Endodermal cell (in vitro differentiated cells): ENCODE data around the gene SLC1A6. TPM values are rescaled to one million over a fixed set of nuclear protein-coding genes. Genes with fewer than 3 reads are reported as not detected.

Experiments
- DNase-seq: peaks from one replicate; pipeline ENCODE4 v3.0.0-alpha.2; 2017
- H3K27ac ChIP-seq: 2 replicates; pipeline ENCODE4 v1.5.1; 2013; ENCODE audit warnings: mild to moderate bottlenecking, low read depth, low read length, moderate library complexity
- H3K27me3 ChIP-seq: 2 replicates; pipeline ENCODE4 v1.6.1; 2013; ENCODE audit warnings: mild to moderate bottlenecking, low read length, moderate library complexity; ENCODE audit not compliant: insufficient read depth, control insufficient read depth, poor library complexity, severe bottlenecking
- H3K36me3 ChIP-seq: 2 replicates; pipeline ENCODE4 v1.7.0; 2013; ENCODE audit warnings: mild to moderate bottlenecking, low read length, moderate library complexity; ENCODE audit not compliant: control insufficient read depth, insufficient read depth
- H3K4me1 ChIP-seq: one replicate; pipeline ENCODE4 v1.7.0; 2013; ENCODE audit warnings: low read length; ENCODE audit not compliant: control insufficient read depth, insufficient read depth
- H3K4me3 ChIP-seq: 2 replicates; pipeline ENCODE4 v1.5.1; 2013; ENCODE audit warnings: mild to moderate bottlenecking, low read length, moderate library complexity
- H3K9ac ChIP-seq: 2 replicates; pipeline ENCODE4 v1.6.1; 2013; ENCODE audit warnings: mild to moderate bottlenecking, low read length, moderate library complexity; ENCODE audit not compliant: poor library complexity, severe bottlenecking; ENCODE audit errors: extremely low read depth
- H3K9me3 ChIP-seq: 2 replicates; pipeline ENCODE4 v1.6.1; 2013; ENCODE audit warnings: mild to moderate bottlenecking, low read length, moderate library complexity; ENCODE audit not compliant: control insufficient read depth
- H3K27ac Mint-ChIP-seq: 2 replicates; pipeline ENCODE4 v1.8.0; 2020; ENCODE audit warnings: mixed read lengths
- H3K27me3 Mint-ChIP-seq: 2 replicates; pipeline ENCODE4 v1.8.0; 2021; ENCODE audit warnings: mild to moderate bottlenecking, mixed read lengths; ENCODE audit not compliant: insufficient read depth
- H3K36me3 Mint-ChIP-seq: 2 replicates; pipeline ENCODE4 v1.8.0; 2020; ENCODE audit warnings: low read depth, mixed read lengths
- H3K4me1 Mint-ChIP-seq: 2 replicates; pipeline ENCODE4 v1.8.0; 2020; ENCODE audit warnings: mixed read lengths
- H3K4me3 Mint-ChIP-seq: 2 replicates; pipeline ENCODE4 v1.8.0; 2020; ENCODE audit warnings: mild to moderate bottlenecking, moderate library complexity, mixed read lengths
- H3K9me3 Mint-ChIP-seq: 2 replicates; pipeline ENCODE4 v1.8.0; 2020; ENCODE audit warnings: mild to moderate bottlenecking, mixed read lengths
- CTCF ChIP-seq: fragments of 200-600 bp; sonication (generic); conservative IDR thresholded peaks from 2 replicates; pipeline ENCODE4 v1.5.0; 2021; ENCODE audit warnings: antibody characterized with exemption, mild to moderate bottlenecking
- WGBS, 2 experiments: methylation state at CpG; one replicate each; pipeline versions ENCODE4 v1.1.5 to v1.1.7; 2013; ENCODE audit warnings: missing lambda C conversion rate in 2 of 2, mixed read lengths in 1 of 2; ENCODE audit not compliant: insufficient coverage in 1 of 2, insufficient read length in 1 of 2; 5-methylcytosine and 5-hydroxymethylcytosine counted together
- total RNA-seq, 2 donors: library from RNA; stranded (reverse); fragmentation: NEBNext Ultra II Directional in 1 of 2; extraction: Animal tissue kit (Norgen Biotek cat#: 25700) in 1 of 2; gene quantifications; 2 replicates in 1 of 2; 3 replicates in 1 of 2; pipeline ENCODE4 v1.2.1, GENCODE V29; 2021

Gene SLC1A6
- total RNA-seq, 2 donors from 2014 or later, result 0.86 to 3.1 TPM

DNA sequence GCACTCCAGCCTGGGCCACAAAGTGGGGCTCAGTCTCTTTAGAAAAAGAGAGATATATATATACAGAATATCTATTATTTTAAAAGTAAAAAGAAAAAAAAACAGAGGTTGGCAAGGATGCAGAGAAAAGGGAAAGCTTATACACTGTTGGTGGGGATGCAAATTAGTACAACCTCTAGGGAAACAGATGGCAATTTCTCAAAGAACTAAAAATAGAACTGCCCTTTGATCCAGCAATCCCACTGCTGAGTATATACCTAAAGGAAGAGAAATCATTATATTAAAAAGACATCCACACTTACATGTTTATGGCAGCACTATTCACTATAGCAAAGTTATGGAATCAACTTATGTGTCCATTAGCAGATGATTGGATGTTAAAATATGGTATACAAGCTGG is 28.6 kb upstream of the SLC1A6 start:
- Histone ChIP-seq H3K36me3 (no peaks in the 10 kb centered on the region), H3K9ac (no peak overlapping the region), H3K27ac (no peak overlapping the region), H3K9me3 (peaks cover 44% of the 10 kb centered on the region), H3K27me3 (no peaks in the 10 kb centered on the region), H3K4me3 (no peak overlapping the region), H3K4me1 (no peaks in the 10 kb centered on the region)
- H3K4me1 Mint-ChIP-seq, result no peaks in the 10 kb centered on the region
- H3K4me3 Mint-ChIP-seq, result no peak overlapping the region
- peaks cover 61% of the 10 kb centered on the region for H3K9me3 Mint-ChIP-seq
- no peaks in the 10 kb centered on the region for H3K36me3 Mint-ChIP-seq
- DNase-seq, result no peak
- TF ChIP-seq CTCF, result no peak
- no peak overlapping the region for H3K27ac Mint-ChIP-seq
- H3K27me3 Mint-ChIP-seq, result peaks cover 40% of the 10 kb centered on the region

DNA sequence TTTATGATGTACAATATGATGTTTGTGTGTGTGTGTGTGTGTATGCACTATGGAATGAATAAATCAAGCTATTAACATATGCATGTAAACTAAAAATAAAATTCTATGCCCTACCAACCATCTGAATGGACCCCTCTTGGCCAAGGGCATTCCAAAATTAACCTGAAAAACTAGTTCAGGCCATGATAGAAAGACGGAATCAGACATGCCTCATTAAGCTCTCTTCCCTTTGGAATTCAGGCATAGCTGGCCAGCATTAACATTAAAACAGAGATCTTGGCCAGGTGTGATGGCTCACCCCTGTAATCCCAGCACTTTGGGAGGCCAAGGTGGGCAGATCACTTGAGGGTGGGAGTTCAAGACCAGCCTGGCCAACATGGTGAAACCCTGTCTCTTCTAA is 18.3 kb upstream of the SLC1A6 start:
- Histone ChIP-seq H3K27ac (no peak overlapping the region), H3K36me3 (no peaks in the 10 kb centered on the region), H3K4me3 (no peak overlapping the region), H3K9me3 (peaks cover 63% of the 10 kb centered on the region), H3K9ac (no peak overlapping the region), H3K27me3 (no peaks in the 10 kb centered on the region), H3K4me1 (no peaks in the 10 kb centered on the region)
- no peak for TF ChIP-seq CTCF
- H3K27me3 Mint-ChIP-seq, result peaks cover 5% of the 10 kb centered on the region
- peaks cover 75% of the 10 kb centered on the region for H3K9me3 Mint-ChIP-seq
- no peak for DNase-seq
- no peak overlapping the region for H3K27ac Mint-ChIP-seq
- no peaks in the 10 kb centered on the region for H3K4me1 Mint-ChIP-seq
- no peak overlapping the region for H3K4me3 Mint-ChIP-seq
- WGBS, 2 experiments, result 83 to 86% methylated on average over 1 of the region's 1 CpG
- peaks cover 2% of the 10 kb centered on the region for H3K36me3 Mint-ChIP-seq

DNA sequence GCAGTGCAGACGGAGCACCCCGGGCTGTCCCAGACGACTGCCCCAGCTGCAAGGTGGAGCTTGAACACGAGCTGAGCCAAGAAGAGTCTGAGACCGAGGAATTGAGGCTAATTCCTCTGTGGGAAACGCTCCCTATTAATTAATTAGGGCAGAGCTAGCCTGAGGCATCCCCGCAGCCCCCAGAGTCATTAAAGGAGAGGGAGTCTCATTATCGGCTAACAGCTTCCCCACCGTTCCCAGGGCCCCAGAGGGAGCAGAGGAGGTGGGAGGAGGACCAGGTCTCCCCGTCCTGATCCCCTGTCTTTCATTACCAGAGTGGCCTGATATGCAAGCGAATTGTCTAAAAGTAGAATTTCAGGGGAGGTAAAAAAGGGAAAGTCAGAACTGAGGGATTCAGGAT is 13.1 kb upstream of the SLC1A6 start:
- Histone ChIP-seq H3K9me3 (peaks cover 40% of the 10 kb centered on the region), H3K27me3 (no peaks in the 10 kb centered on the region), H3K4me3 (no peak overlapping the region), H3K36me3 (no peaks in the 10 kb centered on the region), H3K9ac (no peak overlapping the region), H3K4me1 (no peaks in the 10 kb centered on the region), H3K27ac (no peak overlapping the region)
- Mint-ChIP-seq H3K36me3 (no peaks in the 10 kb centered on the region), H3K27me3 (no peaks in the 10 kb centered on the region), H3K4me3 (no peak overlapping the region), H3K4me1 (no peaks in the 10 kb centered on the region), H3K27ac (no peak overlapping the region), H3K9me3 (peaks cover 73% of the 10 kb centered on the region)
- DNase-seq, result no peak
- TF ChIP-seq CTCF, result no peak
- WGBS, 2 experiments, result 75 to 77% methylated on average over 5 to 10 of the region's 11 CpGs
